ENCODE data around the gene CCDC172.

DNA sequence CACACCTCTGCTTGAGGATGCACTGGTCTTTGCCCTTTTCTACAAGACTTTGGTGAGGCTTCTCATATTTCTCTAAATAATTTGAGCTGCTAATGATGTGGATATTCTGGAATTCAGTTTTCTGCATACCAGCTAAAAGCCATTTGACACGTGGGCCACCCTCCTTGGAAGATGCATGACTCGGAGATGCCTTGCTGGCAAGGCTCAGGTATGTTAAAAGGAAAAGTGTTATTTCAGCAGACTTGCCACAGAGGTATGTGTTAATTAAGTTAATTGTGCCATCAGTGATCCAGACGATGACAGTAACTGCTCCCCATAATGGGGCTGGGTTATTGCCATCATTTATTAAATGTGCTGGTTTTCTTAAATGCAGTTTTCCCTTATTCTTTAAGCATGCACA lies 42.5 kb upstream of the CCDC172 start:
- no peak for TF ChIP-seq PHF8 (IDR thresholded peaks at IDR 0.05; ENCODE audit: borderline replicate concordance, low read depth)
- TF ChIP-seq POLR2A (IDR thresholded peaks at IDR 0.05; ENCODE audit: low read length), result no peak
- TF ChIP-seq, protein P1, sequence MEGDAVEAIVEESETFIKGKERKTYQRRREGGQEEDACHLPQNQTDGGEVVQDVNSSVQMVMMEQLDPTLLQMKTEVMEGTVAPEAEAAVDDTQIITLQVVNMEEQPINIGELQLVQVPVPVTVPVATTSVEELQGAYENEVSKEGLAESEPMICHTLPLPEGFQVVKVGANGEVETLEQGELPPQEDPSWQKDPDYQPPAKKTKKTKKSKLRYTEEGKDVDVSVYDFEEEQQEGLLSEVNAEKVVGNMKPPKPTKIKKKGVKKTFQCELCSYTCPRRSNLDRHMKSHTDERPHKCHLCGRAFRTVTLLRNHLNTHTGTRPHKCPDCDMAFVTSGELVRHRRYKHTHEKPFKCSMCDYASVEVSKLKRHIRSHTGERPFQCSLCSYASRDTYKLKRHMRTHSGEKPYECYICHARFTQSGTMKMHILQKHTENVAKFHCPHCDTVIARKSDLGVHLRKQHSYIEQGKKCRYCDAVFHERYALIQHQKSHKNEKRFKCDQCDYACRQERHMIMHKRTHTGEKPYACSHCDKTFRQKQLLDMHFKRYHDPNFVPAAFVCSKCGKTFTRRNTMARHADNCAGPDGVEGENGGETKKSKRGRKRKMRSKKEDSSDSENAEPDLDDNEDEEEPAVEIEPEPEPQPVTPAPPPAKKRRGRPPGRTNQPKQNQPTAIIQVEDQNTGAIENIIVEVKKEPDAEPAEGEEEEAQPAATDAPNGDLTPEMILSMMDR (IDR thresholded peaks at IDR 0.05), result no peak
- TF ChIP-seq RAD21 (conservative IDR thresholded peaks at IDR 0.05 in 1 of 2, IDR thresholded peaks at IDR 0.05 in 1 of 2), result no peak
- TF ChIP-seq EHF (CRISPR knock-in tag; IDR thresholded peaks at IDR 0.05), result no peak
- TF ChIP-seq, protein P2, sequence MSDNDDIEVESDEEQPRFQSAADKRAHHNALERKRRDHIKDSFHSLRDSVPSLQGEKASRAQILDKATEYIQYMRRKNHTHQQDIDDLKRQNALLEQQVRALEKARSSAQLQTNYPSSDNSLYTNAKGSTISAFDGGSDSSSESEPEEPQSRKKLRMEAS (IDR thresholded peaks at IDR 0.05), result no peak
- TF ChIP-seq TP53 (CRISPR knock-in tag; IDR thresholded peaks at IDR 0.05), result no peak
